Measurements from ENCODE around the gene PDGFD.

PDGFD gene

GRCh38 chr11:103892603-103893002 lies 271.3 kb downstream of the PDGFD start:
- no peaks in the 10 kb centered on the region for H3K27me3 Mint-ChIP-seq
- no peak overlapping the region for H3K27ac Mint-ChIP-seq
- no peak overlapping the region for H3K4me3 Mint-ChIP-seq

GRCh38 chr11:103890654-103891053 lies 273.3 kb downstream of the PDGFD start:
- peaks cover 20% of the 10 kb centered on the region for H3K9me3 Mint-ChIP-seq
- ATAC-seq (no peak), DNase-seq (no peak)
- H3K36me3 Mint-ChIP-seq (ENCODE audit: low read depth) = no peaks in the 10 kb centered on the region
- H3K27me3 Mint-ChIP-seq = no peaks in the 10 kb centered on the region
- no peak overlapping the region for H3K4me3 Mint-ChIP-seq
- H3K4me1 Mint-ChIP-seq = no peaks in the 10 kb centered on the region
- H3K27ac Mint-ChIP-seq = no peak overlapping the region

More at GRCh38 chr11:103892603-103893002, 271.3 kb downstream of the PDGFD start:
- peaks cover 20% of the 10 kb centered on the region for H3K9me3 Mint-ChIP-seq
- DNase-seq (no peak), ATAC-seq (no peak)
- H3K36me3 Mint-ChIP-seq (ENCODE audit: low read depth) = no peaks in the 10 kb centered on the region
- peaks cover 1% of the 10 kb centered on the region for H3K4me1 Mint-ChIP-seq

- no peak for DNase-seq
- no peak overlapping the region for H3K27ac Mint-ChIP-seq
- H3K9me3 Mint-ChIP-seq = peaks cover 20% of the 10 kb centered on the region
- no peaks in the 10 kb centered on the region for H3K36me3 Mint-ChIP-seq (ENCODE audit: low read depth)
- H3K4me1 Mint-ChIP-seq = no peaks in the 10 kb centered on the region
- no peak overlapping the region for H3K4me3 Mint-ChIP-seq
- H3K27me3 Mint-ChIP-seq = no peaks in the 10 kb centered on the region
- ATAC-seq = no peak
Observed at GRCh38 chr11:103889679-103890078, 274.3 kb downstream of the PDGFD start.

- Mint-ChIP-seq H3K9me3 (peaks cover 20% of the 10 kb centered on the region), H3K27me3 (no peaks in the 10 kb centered on the region)
- no peak for ATAC-seq
Observed at GRCh38 chr11:103888541-103888951, 275.4 kb downstream of the PDGFD start.

GRCh38 chr11:103887001-103887658 lies 276.8 kb downstream of the PDGFD start:
- H3K4me3 Mint-ChIP-seq = no peak overlapping the region
- peaks cover 20% of the 10 kb centered on the region for H3K9me3 Mint-ChIP-seq

More at GRCh38 chr11:103888541-103888951, 275.4 kb downstream of the PDGFD start:
- Mint-ChIP-seq H3K36me3 (ENCODE audit: low read depth) (no peaks in the 10 kb centered on the region), H3K4me1 (no peaks in the 10 kb centered on the region), H3K4me3 (no peak overlapping the region), H3K27ac (no peak overlapping the region)
- DNase-seq = no peak

GRCh38 chr11:103883856-103884255 lies 280.1 kb downstream of the PDGFD start:
- DNase-seq (no peak), ATAC-seq (no peak)
- no peaks in the 10 kb centered on the region for H3K36me3 Mint-ChIP-seq (ENCODE audit: low read depth)
- no peaks in the 10 kb centered on the region for H3K9me3 Mint-ChIP-seq
- H3K4me3 Mint-ChIP-seq = no peak overlapping the region
- H3K27ac Mint-ChIP-seq = no peak overlapping the region
- no peaks in the 10 kb centered on the region for H3K27me3 Mint-ChIP-seq
- H3K4me1 Mint-ChIP-seq = no peaks in the 10 kb centered on the region

More at GRCh38 chr11:103887001-103887658, 276.8 kb downstream of the PDGFD start:
- H3K27ac Mint-ChIP-seq = no peak overlapping the region
- H3K4me1 Mint-ChIP-seq = no peaks in the 10 kb centered on the region
- H3K36me3 Mint-ChIP-seq (ENCODE audit: low read depth) = no peaks in the 10 kb centered on the region
- no peaks in the 10 kb centered on the region for H3K27me3 Mint-ChIP-seq
- ATAC-seq (no peak), DNase-seq (no peak)

- H3K27me3 Mint-ChIP-seq = no peaks in the 10 kb centered on the region
- no peaks in the 10 kb centered on the region for H3K4me1 Mint-ChIP-seq
- H3K36me3 Mint-ChIP-seq (ENCODE audit: low read depth) = no peaks in the 10 kb centered on the region
- H3K4me3 Mint-ChIP-seq = no peak overlapping the region
- H3K27ac Mint-ChIP-seq = no peak overlapping the region
- peaks cover under 1% of the 10 kb centered on the region for H3K9me3 Mint-ChIP-seq
- ATAC-seq = no peak
- no peak for DNase-seq
Observed at GRCh38 chr11:103883291-103883690, 280.7 kb downstream of the PDGFD start.

GRCh38 chr11:103881584-103881983 lies 282.4 kb downstream of the PDGFD start:
- Mint-ChIP-seq H3K36me3 (ENCODE audit: low read depth) (no peaks in the 10 kb centered on the region), H3K4me3 (no peak overlapping the region), H3K27me3 (no peaks in the 10 kb centered on the region), H3K9me3 (peaks cover 3% of the 10 kb centered on the region), H3K27ac (no peak overlapping the region), H3K4me1 (no peaks in the 10 kb centered on the region)
- no peak for DNase-seq
- ATAC-seq = no peak

- Mint-ChIP-seq H3K27me3 (no peaks in the 10 kb centered on the region), H3K27ac (no peak overlapping the region), H3K9me3 (peaks cover 3% of the 10 kb centered on the region), H3K4me3 (no peak overlapping the region), H3K36me3 (ENCODE audit: low read depth) (no peaks in the 10 kb centered on the region), H3K4me1 (no peaks in the 10 kb centered on the region)
- DNase-seq = no peak
- ATAC-seq = no peak
Observed at GRCh38 chr11:103880968-103881367, 283.0 kb downstream of the PDGFD start.

GRCh38 chr11:103878646-103879045 lies 285.3 kb downstream of the PDGFD start:
- Mint-ChIP-seq H3K36me3 (ENCODE audit: low read depth) (no peaks in the 10 kb centered on the region), H3K27me3 (no peaks in the 10 kb centered on the region), H3K4me3 (no peak overlapping the region), H3K27ac (no peak overlapping the region), H3K9me3 (peaks cover 3% of the 10 kb centered on the region), H3K4me1 (no peaks in the 10 kb centered on the region)
- DNase-seq (no peak), ATAC-seq (no peak)

- H3K27me3 Mint-ChIP-seq = no peaks in the 10 kb centered on the region
- H3K4me1 Mint-ChIP-seq = no peaks in the 10 kb centered on the region
- ATAC-seq (no peak), DNase-seq (no peak)
- H3K27ac Mint-ChIP-seq = no peak overlapping the region
- H3K36me3 Mint-ChIP-seq (ENCODE audit: low read depth) = no peaks in the 10 kb centered on the region
- H3K9me3 Mint-ChIP-seq = peaks cover 3% of the 10 kb centered on the region
- no peak overlapping the region for H3K4me3 Mint-ChIP-seq
Observed at GRCh38 chr11:103877221-103877620, 286.7 kb downstream of the PDGFD start.

- Mint-ChIP-seq H3K4me3 (no peak overlapping the region), H3K27me3 (no peaks in the 10 kb centered on the region), H3K9me3 (peaks cover 3% of the 10 kb centered on the region), H3K4me1 (no peaks in the 10 kb centered on the region), H3K36me3 (ENCODE audit: low read depth) (no peaks in the 10 kb centered on the region), H3K27ac (no peak overlapping the region)
- no peak for ATAC-seq
- no peak for DNase-seq
Observed at GRCh38 chr11:103875855-103876510, 288.0 kb downstream of the PDGFD start.

- Mint-ChIP-seq H3K36me3 (ENCODE audit: low read depth) (no peaks in the 10 kb centered on the region), H3K27me3 (no peaks in the 10 kb centered on the region), H3K9me3 (no peaks in the 10 kb centered on the region), H3K4me1 (no peaks in the 10 kb centered on the region), H3K4me3 (no peak overlapping the region), H3K27ac (no peak overlapping the region)
- DNase-seq (no peak), ATAC-seq (no peak)
Observed at GRCh38 chr11:103872748-103873147, 291.2 kb downstream of the PDGFD start.

- Mint-ChIP-seq H3K36me3 (ENCODE audit: low read depth) (no peaks in the 10 kb centered on the region), H3K9me3 (no peaks in the 10 kb centered on the region), H3K4me3 (no peak overlapping the region), H3K4me1 (no peaks in the 10 kb centered on the region), H3K27me3 (no peaks in the 10 kb centered on the region), H3K27ac (no peak overlapping the region)
- DNase-seq (no peak), ATAC-seq (no peak)
Observed at GRCh38 chr11:103871923-103872551, 291.9 kb downstream of the PDGFD start.

GRCh38 chr11:103870821-103871309 lies 293.1 kb downstream of the PDGFD start:
- ATAC-seq = no peak
- DNase-seq = no peak
- no peak overlapping the region for H3K4me3 Mint-ChIP-seq
- no peaks in the 10 kb centered on the region for H3K36me3 Mint-ChIP-seq (ENCODE audit: low read depth)
- no peaks in the 10 kb centered on the region for H3K4me1 Mint-ChIP-seq
- H3K27ac Mint-ChIP-seq = no peak overlapping the region
- H3K9me3 Mint-ChIP-seq = no peaks in the 10 kb centered on the region
- no peaks in the 10 kb centered on the region for H3K27me3 Mint-ChIP-seq

Data from activated naive CD8-positive, alpha-beta T cell treated with anti-CD3 and anti-CD28 coated beads, Interleukin-2, amount 50 U/mL, for 24 hours (primary cell).